T-helper 2 cell treated with Interferon-gamma antibody and Interleukin-4, amounts not matched to agents 100 ng/mL and 5 ng/mL, for 36 hours (primary cell): ENCODE data around the gene FAM193B. TPM values are rescaled to one million over a fixed set of nuclear protein-coding genes. Genes with fewer than 3 reads are reported as not detected.

Source experiments
- intact Hi-C: fragments of 100-400 bp; cut with micrococcal nuclease; formaldehyde crosslinking; loops from one replicate; pipeline ENCODE4 v1.15.1; 2023
- total RNA-seq: library from RNA; stranded (reverse); gene quantifications from 2 replicates; pipeline ENCODE4 v1.2.3, GENCODE V29; 2022

FAM193B gene
- total RNA-seq, 1 donor from 2014 or later: 91.1 TPM

DNA sequence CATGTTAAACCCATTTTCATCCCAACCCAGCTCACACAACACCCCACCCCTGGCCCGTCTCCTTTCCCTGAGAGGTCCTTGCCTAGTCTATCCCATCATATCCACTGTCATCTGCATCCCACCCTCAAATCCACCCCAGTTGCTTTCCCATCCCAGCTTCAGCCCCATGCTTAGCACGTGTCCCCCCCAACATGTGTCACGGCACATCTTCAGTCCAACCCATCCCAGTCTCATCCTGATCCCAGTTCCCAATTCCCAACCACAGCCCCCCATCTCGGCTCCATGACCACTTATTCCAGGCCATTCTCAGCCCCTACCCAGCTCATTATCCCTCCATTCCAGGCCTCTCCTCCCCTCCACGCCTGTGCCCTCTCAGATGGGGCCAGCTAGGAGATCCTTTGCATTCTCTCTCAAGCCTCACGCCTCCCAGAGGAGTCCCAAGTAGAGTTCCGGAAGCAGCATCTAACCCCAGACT is 80.3 kb downstream of the FAM193B start:
- intact Hi-C loops: no loop called here

DNA sequence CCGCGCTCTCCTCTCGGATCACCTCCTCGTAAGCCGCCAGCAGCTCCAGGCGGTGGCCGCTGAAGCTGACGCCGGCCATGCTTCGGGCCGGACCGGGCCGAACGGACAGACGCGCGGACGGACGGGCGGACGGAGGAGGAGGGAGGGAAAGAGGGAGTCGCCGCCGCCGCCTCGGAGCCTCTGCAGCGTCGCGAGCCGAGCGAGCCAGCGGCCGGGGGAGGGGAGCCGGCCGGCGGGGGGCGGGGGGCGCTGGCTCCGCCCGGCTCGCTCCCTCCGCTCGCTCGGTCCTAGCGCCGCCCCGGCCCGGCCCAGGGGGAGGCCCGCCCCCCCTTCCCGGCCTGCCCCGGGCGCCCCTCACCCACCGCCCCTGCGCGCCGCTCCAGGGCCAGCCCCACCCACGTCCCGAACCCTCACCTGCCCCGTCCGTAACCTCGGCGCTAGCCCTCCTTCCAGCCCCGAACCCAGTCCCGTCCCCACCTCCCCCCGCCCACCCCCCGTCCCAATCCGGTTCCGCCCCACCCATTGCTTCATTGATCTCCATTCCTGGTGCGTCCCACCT is 80.8 kb downstream of the FAM193B start, which contains the start of gene DBN1:
Gene DBN1 (minus strand): TSS at position 192 of the 559 bp plus-strand sequence. CDS start 113 bp downstream, at position 79.
- intact Hi-C loops: no loop called here

DNA sequence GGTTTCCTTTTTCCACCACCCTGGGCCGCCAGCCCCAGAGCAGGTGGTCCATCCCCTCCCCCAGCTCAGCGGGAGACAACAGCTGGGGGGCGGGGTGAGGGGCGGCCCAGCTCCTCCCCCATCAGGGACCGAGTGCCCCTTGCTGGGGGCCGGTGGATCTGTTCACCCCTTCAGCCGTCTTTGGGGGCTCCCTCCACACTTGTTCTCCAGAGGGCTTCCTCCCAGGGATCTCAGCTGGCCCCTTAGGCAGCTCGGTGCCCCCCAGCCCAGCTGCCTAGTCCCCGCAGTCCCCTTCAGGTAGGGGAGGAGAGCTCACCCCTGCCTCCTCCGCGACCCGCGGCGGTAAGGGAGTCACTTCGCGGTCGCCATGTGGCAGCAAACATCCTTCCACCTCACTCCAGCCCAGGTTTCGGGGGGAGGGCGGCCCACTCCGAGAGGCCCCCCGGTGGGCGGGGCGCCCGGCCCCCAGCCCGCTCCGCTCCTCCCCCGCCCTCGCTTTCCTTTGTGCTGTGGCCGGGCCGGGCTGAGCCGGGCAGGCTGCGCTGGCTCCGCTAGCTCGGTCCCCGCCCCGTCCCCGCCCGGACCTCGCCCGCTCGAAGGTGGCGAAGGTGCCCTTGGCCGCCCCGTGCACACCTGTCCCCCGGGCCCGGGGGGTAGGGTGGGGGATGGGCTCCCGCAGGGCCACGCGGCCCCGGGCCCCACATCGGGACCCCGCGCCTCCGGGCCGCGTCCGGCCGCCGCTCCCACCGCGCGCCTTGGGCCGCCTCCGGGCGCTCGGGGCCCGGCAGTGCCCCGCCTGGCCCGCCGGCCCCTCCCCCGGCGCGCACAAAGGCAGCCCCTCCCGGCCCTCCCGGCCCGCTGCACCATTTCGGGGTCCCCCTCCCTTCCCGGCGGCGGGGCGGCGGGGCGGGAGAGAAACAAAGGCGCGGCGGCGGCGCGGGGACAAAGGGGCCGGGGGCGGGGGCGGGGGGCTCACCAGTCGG is 81.6 kb downstream of the FAM193B start:
- intact Hi-C loops: no loop called here

DNA sequence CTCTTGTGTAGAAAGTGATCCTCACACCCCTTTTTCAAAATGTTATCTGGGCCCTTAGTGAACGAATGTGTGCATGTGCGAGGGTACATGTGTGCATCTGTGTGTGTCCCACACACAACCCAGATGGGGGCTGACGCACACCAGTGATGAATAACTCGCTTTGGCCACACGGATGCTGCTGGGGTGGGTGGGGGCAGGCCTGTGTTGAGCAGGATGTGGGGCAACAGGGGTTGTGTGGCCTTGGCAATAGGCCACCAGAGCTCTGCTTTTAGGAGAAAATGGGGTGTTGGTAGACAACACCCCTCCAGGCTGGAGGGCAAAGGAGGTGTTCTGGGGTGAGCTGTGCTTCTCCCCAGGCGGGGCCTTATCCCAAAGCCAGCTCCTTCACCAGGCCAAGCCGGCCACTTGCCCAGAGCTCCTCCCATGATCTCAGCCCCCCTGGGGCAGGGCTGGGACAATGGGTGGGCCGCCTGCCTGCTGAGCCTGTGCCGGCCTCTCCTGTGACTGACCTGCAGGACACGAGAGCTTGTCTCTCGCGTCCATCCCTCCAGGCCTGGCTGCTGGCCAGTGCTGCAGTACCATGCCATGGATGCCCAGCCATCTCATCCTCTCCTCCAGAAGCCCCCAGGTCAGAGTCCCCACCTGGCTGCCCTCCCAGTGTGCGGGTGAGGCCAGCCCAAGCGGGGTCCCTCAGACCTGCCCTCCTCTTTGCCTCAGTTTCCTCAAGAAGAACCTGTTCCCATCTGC is 82.6 kb downstream of the FAM193B start:
- intact Hi-C loops: loop anchor here (2.0 kb wide), 1 partner anchor 15 kb away; no protein-coding TSS in a partner anchor

DNA sequence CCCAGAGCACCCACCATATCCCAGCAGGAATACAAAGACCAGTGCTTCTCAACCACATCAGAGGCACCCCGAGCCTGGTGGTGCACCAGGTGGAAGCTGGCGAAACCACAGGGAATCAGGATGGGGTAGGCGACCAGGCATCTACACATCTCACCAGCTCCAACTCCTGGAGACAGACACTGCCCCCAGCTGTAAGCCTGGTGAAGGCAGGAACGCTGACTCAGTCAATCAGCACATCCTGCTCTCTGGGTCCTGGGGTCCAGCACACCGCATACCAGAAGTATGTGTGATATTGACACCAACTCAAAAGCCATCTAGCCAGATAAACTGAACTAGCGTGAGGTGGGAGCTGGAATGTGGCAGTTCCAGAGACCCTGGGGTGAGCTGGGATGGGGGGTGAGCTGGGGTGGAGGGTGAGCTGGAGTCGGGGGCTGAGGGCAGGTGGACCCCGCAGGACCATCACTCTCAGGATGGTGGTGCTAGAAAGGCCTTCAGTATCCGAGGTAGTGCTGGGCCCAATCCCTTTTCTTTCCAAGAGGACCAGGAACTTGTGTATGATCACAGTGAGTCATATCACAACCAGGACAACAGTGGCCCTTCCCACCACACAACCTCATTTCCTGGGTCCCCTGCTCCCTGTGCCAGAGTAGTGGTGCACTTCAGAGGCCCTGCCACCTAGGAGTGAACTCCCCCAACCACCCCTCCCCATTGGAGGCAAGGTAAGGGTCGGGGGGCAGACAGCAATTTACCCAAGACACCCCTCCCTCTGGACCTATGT is 83.4 kb downstream of the FAM193B start:
- intact Hi-C loops: loop anchor here (2.0 kb wide), 1 partner anchor 14 kb away; no protein-coding TSS in a partner anchor

Other genes with a start within 250 kb of the FAM193B start
- gene MXD3, start 242.7 kb downstream of the FAM193B start, total RNA-seq: 49.7 and 52.2 TPM in 2 replicates
- gene LMAN2, start 202.9 kb downstream of the FAM193B start, total RNA-seq: 140 and 153 TPM in 2 replicates
- gene RGS14, start 196.6 kb downstream of the FAM193B start, total RNA-seq: 101 and 105 TPM in 2 replicates
- 0.07 and 0.11 TPM in 2 replicates for gene SLC34A1, start 170.1 kb downstream of the FAM193B start, total RNA-seq
- gene PFN3, start 153.9 kb downstream of the FAM193B start, total RNA-seq: not detected in 2 replicates
- gene F12, start 145.0 kb downstream of the FAM193B start, total RNA-seq: 1.2 and 1.9 TPM in 2 replicates
- gene GRK6, start 127.9 kb downstream of the FAM193B start, total RNA-seq: 232 and 239 TPM in 2 replicates
- 6.0 and 7.4 TPM in 2 replicates for gene PRR7, start 107.7 kb downstream of the FAM193B start, total RNA-seq
- gene DBN1, start 80.9 kb downstream of the FAM193B start, total RNA-seq: 9.0 and 10.6 TPM in 2 replicates
- 43.7 and 48.3 TPM in 2 replicates for gene PDLIM7, start 57.0 kb downstream of the FAM193B start, total RNA-seq
- 5.3 and 5.4 TPM in 2 replicates for gene DOK3, start 44.7 kb downstream of the FAM193B start, total RNA-seq
- 116 and 120 TPM in 2 replicates for gene DDX41, start 37.6 kb downstream of the FAM193B start, total RNA-seq
- gene TMED9, start 37.6 kb upstream of the FAM193B start, total RNA-seq: 144 and 146 TPM in 2 replicates
- gene B4GALT7, start 45.6 kb upstream of the FAM193B start, total RNA-seq: 22.4 and 25.0 TPM in 2 replicates
- gene FAM153A, start 228.3 kb upstream of the FAM193B start, total RNA-seq: 14.2 and 16.0 TPM in 2 replicates